Posterior vena cava (tissue), 2 donors: ENCODE measurements around the gene PCDH9. TPM values are rescaled to one million over a fixed set of nuclear protein-coding genes. Genes with fewer than 3 reads are reported as not detected.

Experiments
- DNase-seq: peaks from one replicate; pipeline ENCODE4 v3.0.0-alpha.2; 2020; ENCODE audit warnings: low spot score
- intact Hi-C, 2 donors: fragments of 100-400 bp; cut with DNase I; formaldehyde crosslinking; loops; one replicate each; pipeline versions ENCODE4 v1.14.1 to v1.14.2; 2022 to 2023
- total RNA-seq, 2 donors: library from RNA; stranded (reverse); fragmentation: NEBNext Ultra II Directional; extraction: Animal tissue kit (Norgen Biotek cat#: 25700); gene quantifications; one replicate each; pipeline ENCODE4 v1.2.1, GENCODE V29; 2021
- donor health status: DM: yes; HTN: yes; CAD: no.
- donor health status: DM: yes; HTN: yes; CAD: no.

PCDH9 gene
- total RNA-seq, 2 donors from 2014 or later, result 1.6 to 2.4 TPM

- DNase-seq, result no peak
- intact Hi-C loops, result no loop called here
Observed at GRCh38 chr13:66830940-66831716, 399.0 kb downstream of the PCDH9 start.

- no peak for DNase-seq
- intact Hi-C loops, result no loop called here
Observed at GRCh38 chr13:66829803-66830202, 400.3 kb downstream of the PCDH9 start.

- intact Hi-C loops, result no loop called here
- DNase-seq, result no peak
Observed at GRCh38 chr13:66826398-66826797, 403.7 kb downstream of the PCDH9 start.

- intact Hi-C loops, result no loop called here
Observed at GRCh38 chr13:66821551-66821950, 408.6 kb downstream of the PCDH9 start.

GRCh38 chr13:66811455-66811854, 418.7 kb downstream of the PCDH9 start:
- no peak for DNase-seq
- intact Hi-C loops, result no loop called here

More at GRCh38 chr13:66821551-66821950, 408.6 kb downstream of the PCDH9 start:
- no peak for DNase-seq

- DNase-seq, result no peak
- intact Hi-C loops, result no loop called here
Observed at GRCh38 chr13:66809485-66809884, 420.7 kb downstream of the PCDH9 start.

- DNase-seq, result no peak
- intact Hi-C loops, result no loop called here
Observed at GRCh38 chr13:66807251-66807650, 422.9 kb downstream of the PCDH9 start.

GRCh38 chr13:66805657-66806056, 424.5 kb downstream of the PCDH9 start:
- DNase-seq, result no peak
- intact Hi-C loops, result no loop called here

GRCh38 chr13:66803808-66804456, 426.2 kb downstream of the PCDH9 start:
- intact Hi-C loops, result no loop called here
- no peak for DNase-seq

- intact Hi-C loops, result no loop called here
- DNase-seq, result no peak
Observed at GRCh38 chr13:66803013-66803807, 426.9 kb downstream of the PCDH9 start.

GRCh38 chr13:66795636-66796035, 434.5 kb downstream of the PCDH9 start:
- no peak for DNase-seq
- intact Hi-C loops, result loop anchor here in 1 of 2 donors (1.0 kb wide), 1 partner anchor 10 kb away; no protein-coding TSS in a partner anchor

- no peak for DNase-seq
- intact Hi-C loops, result loop anchor here in 1 of 2 donors (1.0 kb wide), 1 partner anchor 9 kb away; no protein-coding TSS in a partner anchor
Observed at GRCh38 chr13:66794340-66795031, 435.6 kb downstream of the PCDH9 start.

GRCh38 chr13:66790861-66791260, 439.3 kb downstream of the PCDH9 start:
- intact Hi-C loops, result no loop called here
- no peak for DNase-seq

- intact Hi-C loops, result no loop called here
- no peak for DNase-seq
Observed at GRCh38 chr13:66781241-66781640, 448.9 kb downstream of the PCDH9 start.

GRCh38 chr13:66780814-66781213, 449.3 kb downstream of the PCDH9 start:
- intact Hi-C loops, result no loop called here
- no peak for DNase-seq

GRCh38 chr13:66778461-66778860, 451.7 kb downstream of the PCDH9 start:
- no peak for DNase-seq
- intact Hi-C loops, result no loop called here

GRCh38 chr13:66775196-66775595, 454.9 kb downstream of the PCDH9 start:
- intact Hi-C loops, result no loop called here
- no peak for DNase-seq

GRCh38 chr13:66774046-66774445, 456.1 kb downstream of the PCDH9 start:
- intact Hi-C loops, result no loop called here
- no peak for DNase-seq

- intact Hi-C loops, result no loop called here
- no peak for DNase-seq
Observed at GRCh38 chr13:66765559-66765958, 464.6 kb downstream of the PCDH9 start.
